Measurements from ENCODE around the gene FANCG. TPM values are rescaled to one million over a fixed set of nuclear protein-coding genes. Genes with fewer than 3 reads are reported as not detected.

The FANCG gene
- total RNA-seq, 1 experiment from 2014 or later: 73.8 TPM

- TF ChIP-seq POLR2AphosphoS5 (IDR thresholded peaks at IDR 0.05; ENCODE audit: low read depth, low read length): no peak
- TF ChIP-seq REST (IDR thresholded peaks at IDR 0.05; ENCODE audit: insufficient read depth in 1 of 2, low read depth in 2 of 2, low read length in 1 of 2): no peak
- TF ChIP-seq CTCF (IDR thresholded peaks at IDR 0.05): no peak
- in situ Hi-C loops (cut with HindIII; ENCODE audit: low pct_unique_long_range_greater_than_20kb, low sequenced_read_pairs) (no loop called here), intact Hi-C loops (cut with micrococcal nuclease; ENCODE audit: unreplicated experiment) (no loop called here)
- ChIA-PET CTCF (interaction anchor here (0.6 to 0.7 kb wide), 2 partner anchors 17 to 60 kb away, joined by 3 to 7 read pairs; no protein-coding TSS in a partner anchor), POLR2A (interaction anchor here (0.6 kb wide), 1 partner anchor 17 kb away, joined by 3 read pairs; no protein-coding TSS in a partner anchor)
- Histone ChIP-seq H3K27me3 (ENCODE audit: control insufficient read depth, insufficient read depth, low read length) (no peaks in the 10 kb centered on the region), H3K9me3 (ENCODE audit: control insufficient read depth, insufficient read depth, low read depth, low read length) (no peaks in the 10 kb centered on the region), H3K4me3 (ENCODE audit: low read depth in 2 of 2, low read length in 2 of 2) (peak overlapping the region; percentile 86 to 87), H3K36me3 (ENCODE audit: control insufficient read depth, insufficient read depth, low read length) (no peaks in the 10 kb centered on the region), H3K4me1 (ENCODE audit: control insufficient read depth, insufficient read depth, low read length) (peaks cover 9% of the 10 kb centered on the region), H3K27ac (ENCODE audit: low read length) (peak overlapping the region; percentile 90)
- BruUV-seq (replicated peaks): no TSS peak
- ATAC-seq (no peak), DNase-seq (ENCODE audit: low read depth, low spot score) (no peak)
These were observed 1.7 kb downstream of the FANCG start for GRCh38 chr9:35078066-35078465.

GRCh38 chr9:35076848-35077247 lies 2.9 kb downstream of the FANCG start:
- CTCF ChIA-PET: no interaction called here
- intact Hi-C loops (cut with micrococcal nuclease; ENCODE audit: unreplicated experiment): no loop called here

More at GRCh38 chr9:35076848-35077247, 2.9 kb downstream of the FANCG start:
- BruUV-seq (replicated peaks): no TSS peak
- TF ChIP-seq TCF7L2 (IDR thresholded peaks at IDR 0.05; ENCODE audit: low read depth, low read length) (no peak), REST (IDR thresholded peaks at IDR 0.05; ENCODE audit: insufficient read depth in 1 of 2, low read depth in 2 of 2, low read length in 1 of 2) (no peak), SIN3A (IDR thresholded peaks at IDR 0.05; ENCODE audit: borderline replicate concordance, insufficient read depth, low read depth, low read length) (no peak), CTCF (IDR thresholded peaks at IDR 0.05) (no peak), POLR2AphosphoS5 (IDR thresholded peaks at IDR 0.05; ENCODE audit: low read depth, low read length) (no peak)
- Histone ChIP-seq H3K27ac (ENCODE audit: low read length) (no peak overlapping the region), H3K4me3 (ENCODE audit: low read depth in 2 of 2, low read length in 2 of 2) (no peak overlapping the region), H3K9me3 (ENCODE audit: control insufficient read depth, insufficient read depth, low read depth, low read length) (no peaks in the 10 kb centered on the region), H3K36me3 (ENCODE audit: control insufficient read depth, insufficient read depth, low read length) (no peaks in the 10 kb centered on the region; the same call in 1 of the 2 replicates), H3K4me1 (ENCODE audit: control insufficient read depth, insufficient read depth, low read length) (peaks cover 11% of the 10 kb centered on the region), H3K27me3 (ENCODE audit: control insufficient read depth, insufficient read depth, low read length) (no peaks in the 10 kb centered on the region)
- in situ Hi-C loops (cut with HindIII; ENCODE audit: low pct_unique_long_range_greater_than_20kb, low sequenced_read_pairs): no loop called here
- DNase-seq (ENCODE audit: low read depth, low spot score) (no peak), ATAC-seq (no peak)
- POLR2A ChIA-PET: no interaction called here

Measured in Panc1 (cell line).